Pulmonary artery endothelial cell (primary cell): ENCODE results near the gene FRMD4B. TPM values are rescaled to one million over a fixed set of nuclear protein-coding genes. Genes with fewer than 3 reads are reported as not detected.

Source experiments
- DNase-seq: peaks from one replicate; pipeline ENCODE4 v3.0.0-alpha.2; 2011; ENCODE audit warnings: low read depth, low spot score
- total RNA-seq: library from RNA; depleted of rRNA; stranded (reverse); fragments of >200 nt; gene quantifications from 2 replicates; pipeline ENCODE4 v1.2.3, GENCODE V29; 2014

FRMD4B gene
- total RNA-seq, 1 donor from 2014 or later = 96.7 TPM

DNA sequence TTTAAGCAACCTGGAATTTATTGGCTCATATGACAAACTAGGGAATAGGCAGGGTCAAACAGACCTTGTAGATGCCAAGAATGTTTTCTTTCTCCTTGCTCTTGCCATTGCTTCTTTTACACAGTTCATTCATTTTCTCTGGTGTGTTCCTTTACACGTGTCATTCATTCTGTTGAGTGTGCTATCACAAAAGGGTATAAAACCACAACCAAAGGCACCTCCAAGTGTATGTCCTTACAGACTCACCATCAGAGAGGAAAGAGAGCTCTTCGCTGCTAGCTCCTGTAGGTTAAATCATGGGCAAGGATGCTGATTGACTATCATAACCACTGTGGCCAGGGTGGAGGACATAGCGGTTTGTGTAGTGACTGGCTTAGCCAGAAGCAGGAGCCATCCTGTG lies 19.2 kb upstream of the FRMD4B start:
- DNase-seq = no peak

DNA sequence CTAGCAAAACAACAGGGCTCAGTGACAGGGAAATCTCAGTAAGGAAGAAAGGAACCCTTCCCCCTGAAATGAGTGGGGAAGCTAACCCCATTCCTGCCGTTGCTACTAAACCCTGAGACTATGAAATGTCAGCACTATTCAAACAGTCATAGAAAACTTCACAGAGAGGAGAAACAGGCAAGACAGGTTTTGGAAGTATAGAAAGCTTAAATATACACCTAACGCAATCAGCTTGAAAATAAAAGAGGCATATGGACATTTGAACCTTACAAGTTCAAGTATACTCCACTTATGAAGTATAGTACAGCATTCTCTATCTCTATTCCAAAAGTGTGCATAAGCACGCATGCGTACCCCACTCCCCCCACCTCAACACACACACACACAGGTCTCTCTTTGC lies 17.6 kb upstream of the FRMD4B start:
- no peak for DNase-seq

DNA sequence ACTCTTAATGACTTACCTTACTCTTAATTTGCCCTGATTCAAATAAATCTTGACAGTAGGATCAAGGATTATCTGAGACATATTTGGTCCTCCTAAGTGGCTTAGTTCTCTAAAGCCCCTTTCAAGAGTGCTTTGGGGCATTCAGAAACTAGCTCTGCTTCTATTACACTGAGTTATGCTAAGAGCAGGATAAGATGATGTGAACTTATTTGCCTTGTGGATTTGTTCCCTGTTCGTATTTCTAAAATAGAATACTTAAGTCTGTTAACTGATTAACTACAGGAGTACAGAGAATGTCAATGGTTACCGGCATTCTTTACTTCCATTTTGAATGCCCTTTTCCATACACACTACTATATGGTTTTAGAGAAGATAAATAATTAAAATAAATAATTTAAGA lies 14.8 kb upstream of the FRMD4B start:
- no peak for DNase-seq

DNA sequence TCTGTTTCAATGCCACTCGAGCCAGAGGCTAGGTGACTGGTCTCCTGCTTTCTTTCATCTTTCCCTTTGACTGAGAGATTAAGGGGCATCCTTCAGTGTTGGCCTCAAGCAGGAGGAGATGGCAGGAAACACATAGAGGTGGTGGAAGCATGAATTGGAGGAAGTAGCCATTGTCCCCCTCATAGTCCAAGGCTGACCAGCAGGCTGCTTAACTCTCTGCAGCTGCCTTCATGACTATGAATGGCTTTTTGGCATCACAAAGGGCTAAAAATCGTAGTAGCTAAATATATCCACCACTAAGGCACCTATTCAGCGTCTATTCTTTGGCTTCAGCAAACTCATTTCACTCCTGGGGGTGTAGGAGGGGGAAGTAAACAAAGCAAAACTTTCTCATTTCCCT lies 7.0 kb upstream of the FRMD4B start:
- no peak for DNase-seq

DNA sequence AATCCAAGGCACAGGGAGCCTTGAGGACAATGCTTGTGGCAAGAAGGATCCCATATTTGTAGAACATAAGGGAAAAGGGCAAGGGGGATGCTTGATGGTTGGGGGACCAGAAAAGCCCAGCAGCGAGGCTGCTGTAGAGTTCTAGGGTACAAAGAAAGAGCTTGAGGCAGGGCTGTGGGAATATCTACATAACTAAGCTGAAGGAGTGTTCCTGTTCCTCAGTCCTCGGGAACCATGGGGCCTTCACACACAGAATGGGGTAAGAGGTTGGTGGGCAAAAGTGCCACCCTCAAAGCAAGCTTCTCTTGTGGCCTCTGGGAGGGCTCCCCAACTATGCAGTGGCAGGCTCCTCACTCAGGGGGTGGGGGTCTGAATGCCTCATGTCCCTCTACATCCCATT lies 6.5 kb upstream of the FRMD4B start:
- DNase-seq = no peak

DNA sequence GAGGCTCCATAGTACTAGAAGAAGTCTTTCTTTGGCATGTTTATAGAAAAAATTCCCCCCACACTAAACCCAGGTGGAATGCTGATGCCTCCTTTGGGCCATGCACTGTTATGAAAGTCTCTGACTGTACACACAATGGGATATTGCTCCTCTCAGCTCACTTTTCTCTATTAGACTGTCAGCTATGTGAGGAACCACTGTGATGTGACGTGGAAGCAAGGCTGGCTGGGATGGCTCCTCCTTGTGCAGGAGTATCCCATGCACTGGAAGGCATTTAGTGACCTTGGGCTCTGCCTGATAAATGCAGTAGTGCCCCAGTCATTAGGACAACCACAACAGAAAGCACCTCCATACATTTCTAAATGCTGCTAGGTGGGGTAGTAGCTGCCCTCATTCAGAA lies 5.7 kb upstream of the FRMD4B start:
- no peak for DNase-seq

DNA sequence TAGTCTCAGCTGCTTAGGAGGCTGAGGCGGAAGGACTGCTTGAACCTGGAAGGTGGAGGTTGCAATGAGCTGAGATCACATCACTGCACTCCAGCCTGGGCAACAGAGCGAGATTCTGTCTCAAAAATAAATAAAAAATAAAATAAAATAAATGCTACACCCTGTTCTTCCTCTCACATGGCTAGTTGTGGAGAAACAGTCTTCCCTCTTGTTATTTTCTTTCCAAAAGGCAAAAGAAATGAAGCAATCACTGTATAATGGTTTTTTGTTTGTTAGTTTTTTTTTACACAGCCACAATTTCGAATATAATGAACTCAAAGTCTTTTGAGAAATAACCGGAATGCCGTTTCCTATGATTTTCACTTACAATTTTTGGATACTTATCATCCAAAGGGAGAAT lies 4.9 kb upstream of the FRMD4B start:
- no peak for DNase-seq

DNA sequence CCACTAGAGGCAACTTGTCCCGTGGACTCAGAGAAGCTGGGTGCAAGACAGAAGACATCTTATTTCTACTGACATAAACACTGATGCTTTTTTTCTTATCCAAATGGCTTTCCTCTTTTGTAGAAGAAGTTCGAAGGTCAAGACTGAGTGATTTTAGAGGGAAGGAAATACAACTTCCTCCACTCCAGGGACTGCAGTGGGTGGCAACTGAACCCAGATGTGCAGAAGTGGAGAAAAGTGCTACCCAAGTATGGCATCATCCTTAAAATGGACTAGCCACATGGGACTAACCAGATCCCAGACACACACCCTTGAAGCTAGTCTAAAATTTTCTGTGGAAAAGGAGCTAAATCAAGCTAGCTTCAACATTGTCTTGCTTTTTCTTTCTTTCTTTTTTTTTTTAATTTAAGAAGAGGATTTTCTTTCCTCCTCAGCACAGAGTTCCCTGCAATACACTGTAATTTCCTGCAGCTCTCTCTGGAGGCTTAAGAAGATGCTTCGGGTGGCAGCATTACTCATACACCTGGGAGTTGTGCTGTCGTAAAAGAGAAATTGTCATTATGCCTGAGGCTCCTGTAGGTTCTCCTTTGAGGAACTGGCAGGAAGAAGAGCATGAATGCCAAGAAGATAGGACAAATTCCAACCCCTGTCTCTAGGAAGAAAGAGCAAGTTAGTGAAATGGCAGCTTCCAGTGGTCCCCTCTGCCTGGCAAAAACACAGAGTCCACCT lies 3.8 kb upstream of the FRMD4B start:
- DNase-seq = no peak

DNA sequence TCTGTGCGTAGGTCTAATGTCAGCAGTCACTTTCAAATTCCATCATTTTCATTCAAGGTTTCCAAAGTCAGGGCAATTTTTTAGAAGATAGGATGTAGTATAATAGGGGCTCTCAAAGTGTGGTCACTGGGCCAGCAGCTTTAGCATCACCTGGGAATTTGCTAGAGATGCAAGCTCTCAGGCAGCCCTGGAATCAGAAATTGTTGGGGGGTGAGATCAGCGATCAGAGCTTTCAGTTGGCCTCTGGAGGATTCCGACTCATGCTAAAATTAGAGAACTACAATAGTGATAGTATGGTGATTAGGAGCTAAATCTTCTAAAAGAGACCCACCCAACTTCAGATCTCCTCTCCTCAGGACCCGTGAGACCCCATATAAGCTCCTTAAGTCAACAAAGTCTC lies 2.4 kb upstream of the FRMD4B start:
- DNase-seq = no peak

DNA sequence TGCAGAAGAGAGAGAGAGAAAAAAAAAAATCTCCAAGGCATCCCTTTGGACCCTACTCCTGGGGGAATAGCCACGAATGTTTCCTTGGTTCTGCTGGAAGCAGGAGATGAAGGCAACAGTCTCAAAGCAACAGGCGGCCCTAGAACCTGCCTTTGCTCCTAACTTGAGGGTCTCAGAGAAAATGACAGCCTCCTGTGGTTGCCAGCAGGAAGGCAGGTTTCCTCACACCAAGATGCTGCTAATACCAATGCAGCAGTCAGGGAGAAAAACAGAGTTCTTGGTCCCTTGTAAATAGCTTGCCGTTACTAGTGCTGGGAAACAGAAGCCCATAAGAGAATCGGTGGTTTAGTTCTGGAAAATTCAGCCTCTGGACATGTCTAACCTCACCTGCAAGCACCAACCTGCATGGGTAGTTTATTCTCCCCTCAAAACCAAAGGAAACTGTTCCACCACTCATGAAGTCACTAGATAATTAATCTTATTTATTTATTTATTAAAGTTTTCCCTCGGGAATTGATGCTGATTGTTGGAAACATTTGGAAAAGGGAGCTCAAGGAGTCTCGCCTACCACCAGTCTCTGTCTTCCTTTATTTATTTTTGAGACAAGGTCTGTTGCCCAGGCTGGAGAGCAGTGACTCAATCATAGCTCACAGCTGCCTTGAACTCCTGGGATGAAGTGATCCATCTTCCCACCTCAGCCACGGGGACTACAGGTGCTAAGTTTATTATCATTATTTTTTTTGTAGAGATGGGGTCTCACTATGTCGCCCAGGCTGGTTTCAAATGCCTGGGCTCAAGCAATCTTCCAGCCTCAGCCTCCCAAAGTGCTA lies 883 bp upstream of the FRMD4B start:
- no peak for DNase-seq

DNA sequence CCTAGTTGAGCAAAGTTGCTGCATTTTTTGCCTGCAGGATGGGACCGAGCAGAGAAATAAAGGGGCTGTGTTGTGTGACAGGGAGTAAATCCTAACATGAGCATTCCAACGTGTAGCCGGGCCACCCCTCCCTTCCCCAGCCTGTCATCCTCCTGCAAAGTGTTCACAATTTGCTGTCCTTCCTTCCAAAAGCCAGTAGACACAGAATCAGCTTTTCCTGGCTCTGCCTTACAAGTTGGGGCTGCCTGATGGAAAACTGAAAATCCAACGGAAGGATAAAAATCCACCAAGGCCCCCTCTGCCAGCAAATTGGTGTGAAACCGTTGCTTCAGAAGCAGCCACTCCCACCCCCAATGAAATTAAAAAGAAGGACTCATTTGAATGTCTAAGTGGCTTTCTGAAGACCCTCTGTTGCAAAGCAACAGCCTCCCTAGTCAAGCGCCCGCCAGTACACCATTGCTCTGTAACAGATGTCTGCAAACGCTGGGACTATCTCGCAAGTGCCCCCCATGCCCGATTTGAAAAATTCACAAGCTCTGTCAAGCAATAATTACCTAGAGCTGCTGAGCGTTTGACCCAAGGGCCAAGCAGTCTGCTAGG lies 665 bp downstream of the FRMD4B start:
- DNase-seq = no peak

DNA sequence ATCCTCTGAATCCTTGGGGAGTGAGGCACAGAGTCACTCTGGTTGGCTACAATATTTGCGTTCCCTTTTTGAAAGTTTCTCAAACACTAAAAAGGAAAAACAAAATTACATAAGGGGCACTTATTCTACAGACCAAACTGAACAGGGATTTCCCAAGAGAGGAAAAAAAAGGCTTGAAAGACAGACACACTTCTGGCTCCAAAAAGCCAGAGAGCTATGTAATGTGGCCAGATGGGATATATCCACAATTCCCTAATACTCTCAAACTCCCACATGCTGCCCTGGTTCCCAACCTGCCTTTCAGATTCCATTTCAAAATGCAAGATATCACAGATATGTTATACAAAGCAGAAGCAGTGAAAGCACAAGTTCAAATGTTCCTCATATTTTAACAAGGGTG lies 1.6 kb downstream of the FRMD4B start:
- no peak for DNase-seq

DNA sequence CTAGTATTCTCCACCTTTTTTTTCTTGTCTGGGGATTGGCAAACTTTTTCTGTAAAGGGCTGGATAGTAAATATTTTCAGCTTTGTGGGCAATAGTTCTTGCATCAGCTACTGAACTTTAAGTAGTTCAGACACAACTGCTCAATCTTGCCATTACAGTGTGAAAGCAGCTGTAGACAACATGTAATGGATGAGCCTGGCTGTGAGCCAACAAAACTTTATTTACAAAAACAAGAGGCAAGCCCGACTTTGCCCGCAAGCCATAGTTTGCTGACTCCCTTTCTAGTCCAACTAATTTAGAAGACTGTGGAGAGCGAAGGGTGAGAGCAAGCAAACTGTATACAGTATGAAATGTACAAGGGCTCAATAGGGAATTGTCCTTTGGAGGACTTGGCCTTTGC lies 6.2 kb downstream of the FRMD4B start:
- DNase-seq = no peak

DNA sequence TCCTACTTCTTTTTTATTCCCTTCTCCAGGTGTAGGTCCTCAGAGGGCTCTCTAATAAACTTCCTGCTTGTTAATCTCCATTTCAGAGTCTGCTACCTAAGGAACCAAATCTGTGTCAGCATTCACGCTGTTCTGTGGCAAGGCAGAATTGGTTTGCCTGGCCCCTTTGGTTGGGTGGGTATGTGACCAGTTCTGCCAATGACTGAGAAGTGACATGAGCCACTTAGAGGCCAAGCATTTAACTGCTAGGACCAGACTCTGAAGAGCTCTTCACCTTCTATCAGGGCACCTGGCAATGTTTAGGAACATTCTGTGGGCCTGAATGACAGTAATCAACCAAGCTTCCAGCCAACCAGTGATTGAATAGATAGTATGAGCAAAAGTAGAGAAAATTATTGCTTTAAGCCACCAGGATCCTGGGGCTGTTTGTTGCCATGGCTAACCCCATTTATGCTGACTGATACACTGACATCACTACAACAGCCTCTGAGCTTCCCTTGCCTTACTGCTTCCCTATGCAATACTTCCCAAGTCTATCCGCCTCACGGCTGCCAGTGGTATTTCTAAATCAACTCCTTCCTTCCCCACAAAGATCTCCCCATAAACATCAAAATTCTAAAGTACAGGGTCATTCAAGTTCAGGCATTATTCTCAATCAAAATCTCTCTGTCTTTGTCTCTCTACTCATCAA lies 7.6 kb downstream of the FRMD4B start:
- no peak for DNase-seq

DNA sequence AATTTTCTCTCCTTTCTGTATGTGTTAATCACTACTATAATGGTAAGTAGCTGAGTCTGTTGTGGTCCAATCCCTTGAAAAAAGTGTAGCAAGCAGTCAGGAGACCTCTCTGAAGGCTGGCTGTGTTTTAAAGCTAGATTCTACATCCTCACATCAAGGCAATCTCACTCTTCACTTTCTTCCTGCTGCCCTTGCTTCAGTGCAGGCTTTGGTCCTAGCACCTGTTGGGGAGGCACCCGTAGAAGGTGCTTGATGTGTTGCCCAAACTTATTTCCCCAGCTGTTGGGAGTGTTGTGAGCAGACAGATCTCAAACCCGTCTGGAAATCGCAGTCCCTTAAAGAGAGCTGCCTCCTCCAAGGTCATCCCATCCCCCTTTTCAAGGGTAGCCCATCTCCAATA lies 8.6 kb downstream of the FRMD4B start:
- no peak for DNase-seq

DNA sequence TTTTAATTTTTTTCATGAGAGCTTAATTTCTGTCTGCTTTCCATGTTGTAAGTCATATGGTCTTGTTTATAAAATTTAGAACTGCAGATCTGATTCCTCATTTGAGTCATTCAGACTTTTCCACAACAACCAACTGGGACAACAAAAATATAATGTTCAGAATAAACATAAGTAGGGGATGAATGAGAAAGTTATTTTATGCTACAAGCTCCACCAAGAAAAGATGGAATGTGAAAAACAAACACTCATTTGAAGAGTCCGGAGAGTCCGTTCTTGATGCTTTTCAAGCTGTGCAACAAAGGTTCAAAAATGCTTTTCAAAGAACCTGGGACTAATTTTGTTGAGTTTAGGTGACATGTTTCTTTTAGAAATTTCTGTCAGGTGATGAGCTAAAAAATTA lies 9.2 kb downstream of the FRMD4B start:
- no peak for DNase-seq

DNA sequence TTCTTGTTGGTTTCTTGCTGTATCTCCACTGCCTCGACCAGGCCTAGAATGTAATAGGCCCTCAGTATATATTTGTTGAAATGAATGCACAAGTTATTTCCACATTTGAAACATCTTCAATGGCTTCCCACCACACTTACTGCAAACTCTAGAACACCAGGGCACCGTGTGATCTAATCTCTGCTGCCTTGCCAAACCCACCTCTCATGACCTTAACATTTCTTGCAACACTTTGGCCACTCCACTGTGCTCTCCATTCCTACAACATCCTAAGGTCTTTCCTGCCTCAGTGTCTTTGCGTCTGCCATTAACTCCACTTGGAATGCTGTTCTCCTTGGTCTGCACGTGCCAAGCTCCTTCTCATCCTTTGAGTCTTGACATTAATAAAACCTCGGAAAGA lies 14.1 kb downstream of the FRMD4B start:
- DNase-seq = no peak

DNA sequence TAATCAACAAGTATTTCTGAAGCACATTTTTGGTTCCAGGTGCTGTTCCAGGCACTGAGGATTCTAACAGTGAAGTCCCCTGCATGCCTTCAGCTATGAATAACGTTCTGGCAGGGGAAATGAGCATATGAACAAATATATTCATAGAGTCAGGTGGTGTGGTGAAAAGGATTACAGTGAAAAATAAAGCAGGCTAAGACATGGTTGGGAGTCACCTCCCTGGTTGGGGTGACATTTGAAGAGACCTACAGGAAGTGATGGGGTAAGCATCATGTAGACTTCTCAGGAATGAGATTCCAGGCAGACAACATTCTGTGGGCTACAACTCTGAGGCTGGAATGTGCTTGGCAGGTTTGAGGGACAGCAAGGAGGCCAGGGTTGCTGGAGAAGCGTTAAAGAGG lies 15.0 kb downstream of the FRMD4B start:
- DNase-seq = no peak

DNA sequence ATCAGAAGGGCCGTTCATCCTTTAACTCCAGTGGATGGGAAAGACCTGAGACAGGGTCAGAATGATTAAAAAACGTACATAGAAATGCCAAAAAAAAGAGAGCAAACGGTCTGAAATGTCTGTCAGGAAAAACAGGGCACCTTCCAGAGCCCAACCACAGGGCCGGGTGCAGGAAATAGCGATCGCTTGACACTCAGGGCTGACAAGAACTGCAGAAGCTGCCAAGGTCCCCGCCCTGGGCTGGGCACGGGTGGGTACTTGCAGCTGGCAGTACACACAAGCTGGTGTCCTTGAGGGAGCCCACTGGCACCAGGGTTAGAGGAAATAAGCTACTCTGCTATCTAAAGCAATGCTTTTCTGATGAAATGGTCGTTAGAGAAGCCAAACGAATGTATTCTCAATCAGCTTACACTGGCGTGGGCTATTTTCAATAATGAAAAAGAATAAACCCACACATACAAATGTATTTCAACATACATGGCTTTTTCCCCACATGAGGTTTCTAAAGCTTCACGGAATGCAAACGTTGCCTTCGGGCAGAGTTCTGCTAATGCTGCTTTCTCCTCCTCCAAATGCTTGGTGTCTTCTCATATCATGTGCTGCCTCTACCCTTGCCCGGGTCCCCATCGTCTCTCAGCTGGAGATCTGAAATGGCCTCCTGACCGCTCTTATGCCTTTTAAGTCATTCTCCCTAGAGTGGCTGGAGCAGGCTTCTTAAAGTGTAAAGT lies 15.6 kb downstream of the FRMD4B start:
- no peak for DNase-seq

DNA sequence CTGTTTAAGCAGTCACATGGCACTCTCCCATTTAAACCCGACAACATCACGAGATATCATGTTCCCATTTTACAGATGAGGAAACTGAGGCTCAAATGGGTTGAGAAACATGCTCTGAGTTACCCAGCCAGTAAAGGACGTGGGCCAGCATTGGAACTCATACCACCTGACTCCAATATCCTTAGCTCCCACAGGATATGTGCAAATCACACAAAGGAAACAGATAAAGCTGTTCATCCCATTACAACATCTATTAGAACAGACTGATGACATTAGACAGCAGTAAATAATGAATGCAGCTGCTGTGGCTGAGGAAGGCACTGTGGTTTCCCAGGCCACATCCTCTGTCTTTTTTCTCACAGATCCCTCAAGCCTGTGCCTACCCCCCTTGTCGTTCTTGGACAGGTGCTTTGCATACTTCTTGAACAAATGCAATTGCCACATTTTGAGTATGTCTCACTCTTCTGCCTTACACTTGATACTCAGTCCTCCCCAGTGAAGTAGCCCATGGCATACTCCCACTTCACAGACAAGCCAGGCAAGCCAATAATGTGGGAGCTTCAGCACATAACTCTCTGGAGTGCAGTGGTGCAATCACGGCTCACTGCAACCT lies 17.7 kb downstream of the FRMD4B start:
- DNase-seq = no peak

DNA sequence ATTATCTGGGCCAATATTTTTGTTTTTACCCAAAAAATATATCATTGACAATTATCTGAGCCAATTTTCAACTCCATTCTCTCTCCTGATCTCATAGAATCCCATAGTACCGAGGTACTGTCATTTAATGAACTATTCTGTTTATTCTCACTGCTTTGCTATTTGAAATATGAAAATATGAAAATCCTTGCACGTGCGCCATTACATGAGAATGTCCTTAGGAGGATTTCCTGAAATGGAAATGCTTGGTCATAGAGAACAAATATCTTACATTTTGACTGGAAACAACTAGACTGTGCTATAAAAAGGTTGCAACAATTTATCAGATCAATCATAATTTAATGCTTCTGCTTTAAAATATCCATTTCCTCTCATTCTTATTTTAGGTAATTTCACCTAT lies 18.3 kb downstream of the FRMD4B start:
- no peak for DNase-seq
